ENCODE data around the gene DENND1A. TPM values are rescaled to one million over a fixed set of nuclear protein-coding genes. Genes with fewer than 3 reads are reported as not detected.
"Not testable (repeated sequence)": the region's sequence is repeated elsewhere in the genome, so short reads cannot be mapped to it uniquely, and the experiment has no call there.

DENND1A gene
- total RNA-seq, 1 experiment from 2014 or later, result 29.7 TPM

DNA sequence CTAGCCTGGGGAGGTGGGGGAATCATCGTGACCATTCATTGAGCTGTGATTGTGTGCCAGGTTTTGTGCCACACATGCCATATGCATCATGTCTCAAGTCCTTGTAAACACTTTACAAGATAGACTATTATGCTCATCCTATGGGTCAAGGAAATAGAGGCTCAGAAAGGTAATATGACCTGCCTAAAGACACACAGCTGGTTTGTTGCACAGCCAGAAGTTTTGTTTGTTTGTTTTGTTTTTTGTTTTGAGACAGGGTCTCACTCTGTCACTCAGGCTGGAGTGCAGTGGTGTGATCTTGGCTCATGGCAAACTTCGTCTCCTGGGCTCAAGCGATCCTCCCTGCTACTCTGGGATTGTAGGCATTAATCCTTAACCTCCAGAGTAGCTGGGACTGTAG, 595.3 kb downstream of the DENND1A start:
- Histone ChIP-seq H2AFZ (ENCODE audit: low read length) (no peak overlapping the region), H3K4me2 (ENCODE audit: low read length) (no peak overlapping the region), H3K36me3 (ENCODE audit: low read depth, low read length) (no peaks in the 10 kb centered on the region), H3K27ac (ENCODE audit: low read length) (no peak overlapping the region), H3F3A (ENCODE audit: low read length, unreplicated experiment) (no peaks in the 10 kb centered on the region), H3K27me3 (ENCODE audit: low read length) (no peaks in the 10 kb centered on the region), H3K79me2 (ENCODE audit: low read length) (no peaks in the 10 kb centered on the region), H3K9ac (ENCODE audit: low read length) (no peak overlapping the region), H3K4me1 (ENCODE audit: insufficient read depth, low read length) (no peaks in the 10 kb centered on the region), H3K9me3 (ENCODE audit: low read length) (no peaks in the 10 kb centered on the region), H3K4me3 (ENCODE audit: low read length) (no peak overlapping the region), H4K20me1 (ENCODE audit: low read length) (no peaks in the 10 kb centered on the region), H3K9me2 (replicated peaks; ENCODE audit: low read length) (no peaks in the 10 kb centered on the region)
- no TSS peak for BruUV-seq (replicated peaks)
- TF ChIP-seq, protein P1, sequence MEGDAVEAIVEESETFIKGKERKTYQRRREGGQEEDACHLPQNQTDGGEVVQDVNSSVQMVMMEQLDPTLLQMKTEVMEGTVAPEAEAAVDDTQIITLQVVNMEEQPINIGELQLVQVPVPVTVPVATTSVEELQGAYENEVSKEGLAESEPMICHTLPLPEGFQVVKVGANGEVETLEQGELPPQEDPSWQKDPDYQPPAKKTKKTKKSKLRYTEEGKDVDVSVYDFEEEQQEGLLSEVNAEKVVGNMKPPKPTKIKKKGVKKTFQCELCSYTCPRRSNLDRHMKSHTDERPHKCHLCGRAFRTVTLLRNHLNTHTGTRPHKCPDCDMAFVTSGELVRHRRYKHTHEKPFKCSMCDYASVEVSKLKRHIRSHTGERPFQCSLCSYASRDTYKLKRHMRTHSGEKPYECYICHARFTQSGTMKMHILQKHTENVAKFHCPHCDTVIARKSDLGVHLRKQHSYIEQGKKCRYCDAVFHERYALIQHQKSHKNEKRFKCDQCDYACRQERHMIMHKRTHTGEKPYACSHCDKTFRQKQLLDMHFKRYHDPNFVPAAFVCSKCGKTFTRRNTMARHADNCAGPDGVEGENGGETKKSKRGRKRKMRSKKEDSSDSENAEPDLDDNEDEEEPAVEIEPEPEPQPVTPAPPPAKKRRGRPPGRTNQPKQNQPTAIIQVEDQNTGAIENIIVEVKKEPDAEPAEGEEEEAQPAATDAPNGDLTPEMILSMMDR (conservative IDR thresholded peaks at IDR 0.05; ENCODE audit: low read depth, low read length), result no peak
- no peak for TF ChIP-seq EZH2 (IDR thresholded peaks at IDR 0.05; ENCODE audit: low read length, unreplicated experiment)
- no peak for TF ChIP-seq EZH2phosphoT487 (IDR thresholded peaks at IDR 0.05; ENCODE audit: borderline replicate concordance, low read length)
- no peak for DNase-seq
- CTCF ChIA-PET, result no interaction called here
- POLR2A ChIA-PET (ENCODE audit: unreplicated experiment), result no interaction called here
- intact Hi-C loops (cut with micrococcal nuclease), result no loop called here
- ATAC-seq, result no peak

DNA sequence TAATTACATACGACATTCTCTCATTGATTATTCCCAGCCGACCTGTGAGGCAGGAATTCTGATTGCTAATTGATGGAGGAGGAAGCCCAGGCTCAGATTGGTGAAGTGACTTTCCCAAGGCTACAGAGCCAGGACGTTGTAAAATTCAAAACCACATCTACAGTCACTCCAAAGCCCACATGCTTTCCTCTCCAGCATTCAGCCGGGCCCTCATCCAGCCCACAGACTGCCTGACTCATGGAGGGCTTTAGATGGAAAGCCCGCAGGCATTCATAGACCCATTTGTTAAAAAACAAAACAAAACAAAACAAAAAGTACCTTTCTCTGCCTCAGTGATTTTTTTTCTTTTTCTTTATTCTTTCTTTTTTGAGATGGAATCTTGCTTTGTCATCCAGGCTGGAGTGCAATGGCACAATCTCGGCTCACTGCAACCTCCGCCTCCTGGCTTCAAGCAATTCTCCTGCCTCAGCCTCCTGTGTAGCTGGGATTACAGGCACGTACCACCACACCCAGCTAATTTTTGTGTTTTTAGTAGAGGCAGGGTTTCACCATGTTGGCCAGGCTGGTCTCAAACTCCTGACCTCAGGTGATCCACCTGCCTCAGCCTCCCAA, 596.8 kb downstream of the DENND1A start:
- not testable (repeated sequence) for H3K4me1 ChIP-seq (ENCODE audit: insufficient read depth, low read length)

DNA sequence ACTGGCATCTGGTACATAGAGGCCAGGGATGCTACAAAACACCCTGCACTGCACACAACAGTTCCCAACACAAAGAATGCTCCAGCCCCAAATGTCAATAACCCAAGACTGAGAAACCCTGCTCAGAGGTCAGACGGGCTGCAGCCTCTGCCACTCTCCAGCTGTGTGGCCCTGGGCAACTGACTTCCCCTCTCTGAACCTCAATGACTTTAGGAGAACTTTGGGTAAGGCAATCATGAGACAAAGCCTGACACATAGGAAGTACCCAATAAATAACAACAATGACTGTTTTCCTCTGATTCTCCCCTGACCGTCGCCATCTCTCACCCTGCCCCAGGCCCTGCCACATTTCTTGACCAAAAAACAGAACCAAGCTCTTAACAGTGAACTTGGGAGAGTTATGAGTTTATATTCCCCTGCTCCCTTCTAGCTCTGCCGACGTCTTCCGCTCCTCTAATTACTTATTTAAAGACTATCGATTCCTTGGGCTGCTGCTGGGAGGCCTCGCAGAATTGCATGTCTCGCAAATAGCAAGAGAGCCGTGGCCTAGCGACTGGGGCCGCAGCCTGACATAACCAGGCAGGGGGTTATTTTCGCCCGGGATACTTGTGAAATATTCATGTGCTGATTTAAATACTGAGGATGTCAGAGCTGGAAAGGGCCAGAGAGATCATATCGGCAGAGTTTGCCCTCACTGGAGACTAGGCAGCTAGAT, 598.4 kb downstream of the DENND1A start:
- TF ChIP-seq EZH2 (IDR thresholded peaks at IDR 0.05; ENCODE audit: low read length, unreplicated experiment) (no peak), EZH2phosphoT487 (IDR thresholded peaks at IDR 0.05; ENCODE audit: borderline replicate concordance, low read length) (no peak)
- TF ChIP-seq, protein P1 (conservative IDR thresholded peaks at IDR 0.05; ENCODE audit: low read depth, low read length), result no peak
- Histone ChIP-seq H3K4me1 (ENCODE audit: insufficient read depth, low read length) (peaks cover 17% of the 10 kb centered on the region), H3F3A (ENCODE audit: low read length, unreplicated experiment) (no peaks in the 10 kb centered on the region), H3K36me3 (ENCODE audit: low read depth, low read length) (no peaks in the 10 kb centered on the region), H3K9me2 (replicated peaks; ENCODE audit: low read length) (no peaks in the 10 kb centered on the region), H3K4me2 (ENCODE audit: low read length) (no peak overlapping the region), H3K79me2 (ENCODE audit: low read length) (no peaks in the 10 kb centered on the region), H4K20me1 (ENCODE audit: low read length) (no peaks in the 10 kb centered on the region), H3K9me3 (ENCODE audit: low read length) (no peaks in the 10 kb centered on the region), H3K27me3 (ENCODE audit: low read length) (no peaks in the 10 kb centered on the region), H2AFZ (ENCODE audit: low read length) (no peak overlapping the region), H3K27ac (ENCODE audit: low read length) (no peak overlapping the region), H3K9ac (ENCODE audit: low read length) (no peak overlapping the region), H3K4me3 (ENCODE audit: low read length) (no peak overlapping the region)
- POLR2A ChIA-PET (ENCODE audit: unreplicated experiment), result no interaction called here
- BruUV-seq (replicated peaks), result no TSS peak
- no peak for DNase-seq
- intact Hi-C loops (cut with micrococcal nuclease), result no loop called here
- CTCF ChIA-PET, result no interaction called here
- no peak for ATAC-seq

More for the DNA sequence above, 596.8 kb downstream of the DENND1A start:
- H3K27ac ChIP-seq (ENCODE audit: low read length); H3K9ac ChIP-seq (ENCODE audit: low read length); H3K27me3 ChIP-seq (ENCODE audit: low read length); ATAC-seq; BruUV-seq (replicated peaks); CTCF ChIA-PET; DNase-seq; H3K9me3 ChIP-seq (ENCODE audit: low read length); H3F3A ChIP-seq (ENCODE audit: low read length, unreplicated experiment); H3K4me2 ChIP-seq (ENCODE audit: low read length); H2AFZ ChIP-seq (ENCODE audit: low read length); H3K36me3 ChIP-seq (ENCODE audit: low read depth, low read length); H3K79me2 ChIP-seq (ENCODE audit: low read length); H3K4me3 ChIP-seq (ENCODE audit: low read length); POLR2A ChIA-PET (ENCODE audit: unreplicated experiment); intact Hi-C loops (cut with micrococcal nuclease); H3K9me2 ChIP-seq (replicated peaks; ENCODE audit: low read length); H4K20me1 ChIP-seq (ENCODE audit: low read length): not testable (repeated sequence)

Small RNAs within 50 kb of the gene (microRNA-seq; reads per million reads assigned to microRNA genes)
- gene MIR601 (ENCODE audit: unreplicated experiment) (not detected), gene MIR7150 (ENCODE audit: unreplicated experiment) (not detected)

Other genes starting within 250 kb of the DENND1A start
- gene LHX2, start 81.6 kb upstream of the DENND1A start, total RNA-seq (2014; rRNA removed), result 1.1 TPM in 2 replicates

Measured in PC-3 (cell line).